Left cardiac atrium (tissue), 4 donors: Measurements from ENCODE around the gene ARPC2. TPM values are rescaled to one million over a fixed set of nuclear protein-coding genes. Genes with fewer than 3 reads are reported as not detected.

Experiments used
- ATAC-seq, 2 donors: fragments of 200-7000 bp; cut with Tn5 transposase; one replicate each; pipeline ENCODE4 v1.9.1; 2020; ENCODE audit warnings: mild to moderate bottlenecking in 2 of 2, moderate library complexity in 2 of 2
- DNase-seq: peaks from one replicate; pipeline ENCODE4 v3.0.0-alpha.2; 2020
- intact Hi-C, 2 donors: fragments of 100-400 bp; cut with DNase I; formaldehyde crosslinking; loops; one replicate each; pipeline versions ENCODE4 v1.14.1 to v1.15.1; 2022 to 2023
- total RNA-seq, 2 donors: library from RNA; stranded (reverse); fragmentation: NEBNext Ultra II Directional; extraction: Animal tissue kit (Norgen Biotek cat#: 25700); gene quantifications; one replicate each; pipeline ENCODE4 v1.2.1, GENCODE V29; 2021
- donor health status: DM: no; HTN: yes; CAD: no.
- donor health status: DM: no; HTN: yes; CAD: no; lungs with severe emphysema.
- donor health status: DM: yes; HTN: yes; CAD: no.
- donor health status: Dilated cardiomyopathy.

Gene ARPC2
- total RNA-seq, 2 donors from 2014 or later: 144 to 167 TPM

- peak; percentile 13 for DNase-seq
- intact Hi-C loops: loop anchor here in 1 of 2 donors (10.0 kb wide), 1 partner anchor 186 kb away; no protein-coding TSS in a partner anchor
- ATAC-seq: no peak
These were observed 61.8 kb downstream of the ARPC2 start for GRCh38 chr2:218278531-218279360.

DNA sequence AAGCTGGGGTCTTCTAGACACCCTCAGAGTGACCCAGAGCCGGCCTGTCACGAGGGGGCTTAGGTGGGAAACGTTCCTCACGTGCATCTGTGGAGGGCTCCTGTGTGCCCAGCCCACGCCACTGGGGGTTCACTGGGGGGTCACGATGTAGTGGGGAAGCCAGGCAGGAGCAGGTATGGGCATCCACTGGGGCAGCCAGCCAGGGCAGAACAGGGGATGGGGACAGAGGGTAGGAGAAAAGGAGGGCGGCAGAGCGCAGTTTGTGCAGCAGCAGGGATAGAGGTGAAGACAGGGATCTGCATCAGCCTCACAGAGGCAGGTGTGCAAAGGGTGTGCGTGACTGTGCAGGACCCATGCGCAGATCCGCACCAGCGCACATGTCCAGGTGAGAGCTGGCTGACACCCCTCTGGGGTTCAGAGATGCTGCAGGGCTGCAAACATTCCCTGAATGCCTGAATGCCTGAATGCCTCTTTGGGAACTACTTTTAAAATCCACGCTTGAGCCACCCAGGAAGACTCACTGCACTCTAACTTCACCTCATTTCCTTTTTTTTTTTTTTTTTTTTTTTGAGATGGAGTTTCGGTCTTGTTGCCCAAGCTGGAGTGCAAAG, 63.4 kb downstream of the ARPC2 start:
- ATAC-seq: no peak
- DNase-seq: peak; percentile 21
- intact Hi-C loops: no loop called here

- intact Hi-C loops: no loop called here
- ATAC-seq (peak in 1 of 2 donors; percentile 16), DNase-seq (peak; percentile 23)
These were observed 64.5 kb downstream of the ARPC2 start for GRCh38 chr2:218281449-218281848.

DNA sequence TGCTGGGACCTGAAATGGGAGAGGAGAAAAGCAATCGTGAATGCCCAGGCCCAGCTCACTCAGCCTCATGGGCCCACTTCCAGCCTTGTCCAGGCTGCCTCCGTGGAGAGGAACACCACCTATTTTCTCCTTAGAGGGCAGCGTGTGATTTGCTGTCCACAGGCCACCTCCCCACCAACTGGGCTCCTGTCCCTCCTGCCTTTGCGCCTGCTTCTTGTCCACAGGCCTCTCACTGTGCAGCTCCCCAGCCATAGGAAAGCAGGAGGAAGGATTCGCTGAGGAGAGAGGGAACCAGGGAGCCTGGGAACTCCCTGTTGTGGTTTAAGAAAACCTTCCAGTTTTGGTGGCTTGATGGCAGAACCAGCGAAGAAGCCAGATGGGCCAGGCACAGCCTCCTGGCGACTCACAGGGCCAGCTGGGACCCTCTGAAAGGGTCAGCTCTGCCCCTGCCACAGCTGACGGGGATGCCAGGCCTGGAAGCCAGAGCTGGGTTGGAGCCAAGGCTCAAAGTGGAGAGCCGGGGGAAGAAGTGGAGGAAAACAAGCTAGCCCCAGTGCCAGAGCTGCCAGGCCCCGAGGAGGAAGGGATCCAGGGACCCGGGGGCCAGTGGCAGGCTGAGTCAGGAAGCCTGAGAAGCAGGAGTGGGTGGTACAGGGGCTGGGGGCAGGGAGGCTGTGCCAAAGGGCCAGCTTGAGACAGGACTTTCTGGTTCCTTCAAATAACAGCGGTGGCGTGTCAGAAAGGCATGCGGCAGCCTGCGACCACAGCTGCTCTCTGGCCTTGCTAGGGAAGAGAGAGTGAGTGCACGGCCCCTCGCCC, 65.4 kb downstream of the ARPC2 start:
- peak in 1 of 2 donors; percentile 5 for ATAC-seq
- intact Hi-C loops: no loop called here
- DNase-seq: no peak

DNA sequence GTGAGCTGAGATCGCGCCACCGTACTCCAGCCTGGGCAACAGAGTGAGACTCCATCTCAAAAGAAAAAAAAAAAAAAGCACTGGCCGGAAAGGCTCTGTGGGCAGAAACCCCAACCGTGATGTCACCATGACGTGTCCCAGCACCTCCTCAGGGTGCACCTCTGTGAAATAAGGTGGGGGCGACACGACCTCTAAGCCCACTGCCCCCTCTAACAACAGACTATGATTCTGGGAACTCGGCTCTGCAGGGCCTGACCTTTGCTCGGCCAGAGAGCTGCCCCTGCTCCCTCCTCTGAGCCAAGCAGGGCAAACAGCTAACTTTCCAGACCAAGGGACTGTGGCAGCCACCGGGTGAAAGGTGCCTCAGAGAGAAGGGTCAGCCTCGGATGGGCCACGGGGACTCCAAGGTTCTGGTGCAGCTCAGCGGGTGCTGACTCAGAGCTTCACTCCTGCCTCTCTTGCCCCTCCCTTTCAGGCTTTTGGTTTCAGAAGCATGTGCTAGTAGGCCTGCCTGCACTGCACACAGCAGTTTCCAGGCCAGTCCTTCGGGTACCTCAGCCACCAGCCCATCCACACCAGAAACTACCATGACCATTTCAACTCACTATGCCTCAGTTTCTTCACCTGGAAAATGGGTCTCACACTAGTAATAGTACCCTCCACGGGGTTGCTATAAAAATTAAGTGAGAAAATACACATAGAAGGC, 67.3 kb downstream of the ARPC2 start:
- DNase-seq: peak; percentile 65
- intact Hi-C loops: no loop called here
- peak; percentile 7 to 12 for ATAC-seq

DNA sequence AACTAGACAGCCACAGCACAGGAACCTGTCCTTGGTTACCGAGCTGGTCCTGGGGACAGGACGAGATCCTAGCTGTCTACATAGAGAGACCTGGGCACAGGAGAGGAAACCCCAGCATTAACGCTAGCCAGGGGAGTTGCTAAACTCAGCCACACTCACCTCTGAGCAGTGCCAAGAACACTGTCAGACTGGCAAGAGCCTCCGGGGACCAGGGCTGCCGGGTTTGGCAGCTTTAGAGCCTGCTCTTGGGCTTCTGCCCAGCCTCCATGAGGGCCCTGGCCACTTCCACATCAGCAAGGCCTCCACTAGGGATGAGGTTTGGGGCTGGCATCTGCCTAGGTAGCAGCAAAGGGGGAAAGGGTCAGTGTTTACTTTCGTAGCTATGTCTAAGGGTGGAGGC, 68.6 kb downstream of the ARPC2 start:
- intact Hi-C loops: no loop called here
- DNase-seq (peak; percentile 77), ATAC-seq (peak; percentile 29 to 41)

DNA sequence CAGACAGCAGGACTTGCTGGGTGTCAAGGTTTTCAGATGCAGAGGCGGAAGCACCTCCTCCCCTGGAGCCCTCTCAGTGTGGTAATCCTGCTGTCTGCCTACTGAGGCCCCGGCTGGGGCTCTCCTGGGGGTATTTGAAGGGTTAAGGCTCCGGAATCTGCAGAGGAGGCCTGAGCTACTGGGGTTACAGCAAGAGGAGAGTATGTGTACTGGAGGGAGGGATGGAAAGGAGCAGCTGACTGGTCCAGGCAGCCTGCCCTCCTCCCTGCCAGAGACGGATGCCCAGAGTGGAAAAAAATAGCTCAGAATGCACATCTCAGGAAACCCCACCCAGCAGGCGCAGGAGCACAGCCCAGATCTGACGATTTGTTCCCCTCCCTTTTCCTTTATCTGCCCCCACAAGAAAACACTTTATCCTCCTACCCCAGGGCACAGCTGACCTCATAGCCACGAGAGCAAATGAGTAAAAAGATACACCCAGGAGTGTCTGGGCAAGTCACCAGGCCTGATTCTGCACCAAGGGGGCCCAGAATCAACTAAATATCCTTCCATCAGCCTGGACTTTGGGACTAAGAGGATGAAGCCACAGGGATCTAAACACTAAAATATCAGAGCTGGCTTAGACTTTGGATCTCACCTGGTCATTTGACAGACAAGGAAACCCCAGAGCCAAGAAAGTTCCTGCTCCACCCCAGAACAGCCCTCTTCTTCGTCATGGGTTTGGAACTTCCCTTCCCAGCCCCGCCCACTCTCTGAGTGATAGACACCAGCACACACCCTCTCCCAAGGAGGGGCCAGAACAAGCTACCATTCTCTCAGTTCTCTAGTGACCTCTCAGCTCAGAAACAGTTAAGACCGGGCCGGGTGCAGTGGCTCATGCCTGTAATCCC, 69.8 kb downstream of the ARPC2 start:
- DNase-seq: peak; percentile 94
- ATAC-seq: peak; percentile 79 to 87
- intact Hi-C loops: no loop called here

DNA sequence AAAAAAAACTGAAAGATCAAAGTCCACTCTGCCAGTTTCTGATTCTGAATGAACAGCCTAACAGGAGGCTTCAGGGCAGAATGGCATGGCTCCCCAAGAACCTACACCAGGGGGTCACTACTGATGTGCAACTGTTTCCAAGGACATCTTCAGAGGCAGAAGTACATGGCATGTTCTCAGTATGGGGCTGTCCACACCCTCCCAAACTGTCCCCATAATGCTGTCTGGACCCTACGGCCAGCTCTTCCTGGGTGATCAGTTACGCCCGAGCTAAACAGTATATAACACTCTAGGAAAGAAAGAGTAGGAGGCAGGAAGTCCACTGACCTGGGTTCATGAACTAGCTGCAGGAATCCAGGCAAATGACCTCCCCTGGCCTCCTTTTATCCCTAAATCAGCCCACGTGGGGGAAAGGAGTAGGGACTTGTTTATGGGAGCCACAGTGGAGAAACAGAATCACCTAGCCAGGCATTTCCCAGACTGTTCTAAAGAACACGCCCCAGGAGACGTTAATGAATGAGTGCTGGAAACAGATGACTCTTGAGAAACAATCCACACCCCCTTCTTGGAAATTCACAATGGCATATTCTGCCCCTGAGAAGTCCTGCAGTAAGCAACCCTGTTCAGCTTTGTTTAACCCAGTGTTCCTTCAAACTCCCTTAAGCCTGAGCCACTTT, 72.8 kb downstream of the ARPC2 start:
- DNase-seq (no peak), ATAC-seq (no peak)
- intact Hi-C loops: loop anchor here in 1 of 2 donors (10.0 kb wide), 1 partner anchor 105 kb away; the partner anchor contains the start of gene CTDSP1

DNA sequence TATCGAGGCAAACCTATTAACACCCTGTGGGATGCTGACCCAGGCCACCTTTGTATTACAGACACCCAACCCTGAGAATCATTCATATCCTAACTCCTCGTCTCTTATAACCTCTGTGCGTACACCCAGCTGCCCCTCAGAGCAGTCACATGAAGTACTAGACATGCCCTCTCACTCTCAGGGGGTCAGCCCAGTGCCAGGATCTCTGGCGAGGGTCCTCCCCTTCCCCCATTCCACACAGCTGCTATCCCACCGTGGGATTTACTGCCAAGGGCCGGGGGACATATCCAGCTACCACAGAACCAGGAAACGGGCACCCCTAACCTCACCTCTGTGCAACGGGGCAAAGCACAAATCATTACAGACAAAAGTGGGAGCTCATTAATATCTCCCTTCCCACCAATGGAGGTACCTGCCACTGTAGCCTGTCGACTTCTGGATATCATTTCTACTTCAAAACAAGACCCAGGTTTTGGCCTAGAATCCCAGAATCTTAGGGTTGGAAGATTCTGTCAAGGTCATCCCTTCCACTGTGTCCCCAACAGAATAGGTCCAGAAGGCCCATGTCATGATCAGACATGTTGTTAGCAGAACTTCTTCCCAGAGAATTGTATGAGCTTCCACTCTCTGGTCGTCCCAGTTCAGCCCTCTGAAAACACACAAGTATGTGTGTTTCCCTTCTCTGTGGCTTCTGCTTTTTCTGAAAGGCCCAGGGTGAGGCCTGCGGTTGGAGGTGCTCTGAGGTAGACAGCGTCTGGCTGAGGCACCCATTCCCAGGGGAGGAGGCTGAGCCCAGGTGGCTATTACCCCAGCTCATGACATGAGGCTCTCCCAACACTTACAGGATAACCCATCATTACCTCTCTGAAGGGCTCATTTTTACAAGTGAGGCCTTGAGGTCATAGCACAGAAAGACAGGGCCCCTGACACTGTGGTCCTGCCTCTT, 73.6 kb downstream of the ARPC2 start:
- ATAC-seq: no peak
- no peak for DNase-seq
- intact Hi-C loops: loop anchor here in 1 of 2 donors (10.0 kb wide), 1 partner anchor 104 kb away; the partner anchor contains the start of gene CTDSP1

- no peak for DNase-seq
- peak; percentile 14 to 18 for ATAC-seq
- intact Hi-C loops: loop anchor here (2.0 to 10.0 kb wide), 2 partner anchors 103 to 105 kb away; partner anchors contain the start of gene CTDSP1 (in 1 of the 2)
These were observed 74.5 kb downstream of the ARPC2 start for GRCh38 chr2:218291318-218292047.

- peak; percentile 87 for DNase-seq
- ATAC-seq: peak; percentile 92 to 93
- intact Hi-C loops: loop anchor here (2.0 to 10.0 kb wide), 2 partner anchors 102 to 104 kb away; partner anchors contain the start of gene CTDSP1 (in 1 of the 2)
These were observed 75.3 kb downstream of the ARPC2 start, which contains the start of gene TMBIM1 for GRCh38 chr2:218292048-218293014. TMBIM1 (minus strand) TSS chr2:218292503; CDS start chr2:218282141, 10,362 bp downstream.

- ATAC-seq (no peak), DNase-seq (no peak)
- intact Hi-C loops: loop anchor here (2.0 to 10.0 kb wide), 2 partner anchors 101 to 103 kb away; partner anchors contain the start of gene CTDSP1 (in 1 of the 2)
These were observed 76.9 kb downstream of the ARPC2 start for GRCh38 chr2:218293715-218294429.

GRCh38 chr2:218294430-218295022, 77.5 kb downstream of the ARPC2 start:
- DNase-seq: no peak

More at GRCh38 chr2:218294430-218295022, 77.5 kb downstream of the ARPC2 start:
- no peak for ATAC-seq
- intact Hi-C loops: loop anchor here in 1 of 2 donors (10.0 kb wide), 1 partner anchor 100 kb away; the partner anchor contains the start of gene CTDSP1
